ENCODE results near the gene PIK3C2G. TPM values are rescaled to one million over a fixed set of nuclear protein-coding genes. Genes with fewer than 3 reads are reported as not detected.
"Not testable (repeated sequence)": the region's sequence is repeated elsewhere in the genome, so short reads cannot be mapped to it uniquely, and the experiment has no call there.

Gene PIK3C2G
- total RNA-seq, 1 donor from 2014 or later = not detected

- intact Hi-C loops (cut with DNase I) = no loop called here
- ATAC-seq = no peak
- DNase-seq (ENCODE audit: low spot score) = no peak
These were observed 391.3 kb downstream of the PIK3C2G start for GRCh38 chr12:18652596-18652995.

- intact Hi-C loops (cut with DNase I) = no loop called here
- DNase-seq (ENCODE audit: low spot score) (no peak), ATAC-seq (no peak)
These were observed 392.1 kb downstream of the PIK3C2G start for GRCh38 chr12:18653465-18653864.

GRCh38 chr12:18655351-18655750, 394.0 kb downstream of the PIK3C2G start:
- ATAC-seq = no peak
- no peak for DNase-seq (ENCODE audit: low spot score)
- intact Hi-C loops (cut with DNase I) = no loop called here

DNA sequence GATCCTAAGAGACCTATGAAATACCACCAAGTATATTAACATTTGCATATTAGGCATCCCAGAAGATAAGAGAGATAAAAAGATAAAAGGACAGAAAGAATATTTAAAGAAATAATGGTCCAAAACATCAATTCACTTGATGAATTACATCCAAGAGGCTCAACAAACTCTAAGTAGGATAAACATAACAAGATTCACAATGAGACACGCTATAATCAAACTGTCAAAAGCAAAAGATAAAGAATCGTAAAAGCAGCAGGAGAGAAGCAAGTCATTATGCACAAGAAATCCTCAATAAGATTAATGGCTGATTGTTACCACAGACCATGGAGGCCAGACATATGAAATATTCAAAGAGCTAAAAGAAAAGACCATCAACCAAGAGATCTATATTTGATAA, 396.9 kb downstream of the PIK3C2G start:
- intact Hi-C loops (cut with DNase I) = no loop called here
- no peak for ATAC-seq
- DNase-seq (ENCODE audit: low spot score) = no peak

GRCh38 chr12:18658829-18659228, 397.5 kb downstream of the PIK3C2G start:
- intact Hi-C loops (cut with DNase I) = no loop called here
- ATAC-seq = no peak
- DNase-seq (ENCODE audit: low spot score) = no peak

DNA sequence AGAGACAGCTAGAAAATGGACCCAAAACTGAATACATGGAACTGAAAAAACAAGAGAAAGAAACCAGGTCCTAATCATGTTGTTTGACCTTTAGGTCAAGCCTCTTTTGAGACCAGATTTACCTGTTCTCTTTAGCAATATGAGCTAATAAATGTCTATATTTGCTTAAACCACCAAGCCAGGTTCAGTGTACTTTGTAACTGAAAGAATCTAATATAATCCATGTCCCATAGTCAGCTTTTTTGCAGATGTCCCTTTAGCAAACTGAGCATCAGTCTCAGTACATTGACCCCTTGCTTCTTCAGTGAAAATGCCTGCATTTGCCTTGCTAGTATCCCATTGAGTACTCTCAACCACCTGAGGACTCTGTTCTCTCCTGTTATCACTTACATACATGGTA, 414.8 kb downstream of the PIK3C2G start:
- intact Hi-C loops (cut with DNase I) = no loop called here
- no peak for DNase-seq (ENCODE audit: low spot score)
- no peak for ATAC-seq

DNA sequence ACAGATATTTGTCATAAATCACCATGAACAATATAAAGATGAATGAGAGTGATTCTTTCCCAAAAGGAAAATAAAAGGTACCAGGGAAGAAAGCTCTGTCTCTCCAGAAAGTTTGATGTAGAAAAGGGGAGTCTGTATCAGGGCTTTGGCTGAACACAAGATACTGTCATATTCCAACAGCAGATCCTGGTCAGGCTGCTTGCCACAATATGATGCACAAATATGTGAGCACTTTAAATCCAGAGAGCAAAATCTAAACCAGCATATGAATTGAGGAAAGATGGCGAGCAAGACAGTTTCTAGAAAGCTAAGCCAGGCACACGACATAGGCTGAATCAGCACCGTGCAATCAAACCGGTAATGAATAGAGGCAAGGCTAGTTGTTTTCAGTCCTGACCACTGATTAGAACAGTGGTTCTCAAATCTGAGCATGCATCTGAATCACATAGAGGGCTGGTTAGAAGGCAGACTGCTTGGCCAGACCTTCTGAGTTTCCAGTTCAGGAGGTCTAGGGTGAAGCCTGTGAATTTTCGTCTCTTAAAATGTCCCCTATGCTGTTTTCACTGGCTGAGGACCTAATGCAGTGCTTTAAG, 415.8 kb downstream of the PIK3C2G start:
- intact Hi-C loops (cut with DNase I) = no loop called here
- ATAC-seq (no peak), DNase-seq (ENCODE audit: low spot score) (no peak)

- DNase-seq (ENCODE audit: low spot score) (no peak), ATAC-seq (no peak)
- intact Hi-C loops (cut with DNase I) = no loop called here
These were observed 420.5 kb downstream of the PIK3C2G start for GRCh38 chr12:18681818-18682217.

GRCh38 chr12:18683327-18684013, 422.2 kb downstream of the PIK3C2G start:
- intact Hi-C loops (cut with DNase I) = no loop called here
- DNase-seq (ENCODE audit: low spot score) = no peak
- ATAC-seq = no peak

DNA sequence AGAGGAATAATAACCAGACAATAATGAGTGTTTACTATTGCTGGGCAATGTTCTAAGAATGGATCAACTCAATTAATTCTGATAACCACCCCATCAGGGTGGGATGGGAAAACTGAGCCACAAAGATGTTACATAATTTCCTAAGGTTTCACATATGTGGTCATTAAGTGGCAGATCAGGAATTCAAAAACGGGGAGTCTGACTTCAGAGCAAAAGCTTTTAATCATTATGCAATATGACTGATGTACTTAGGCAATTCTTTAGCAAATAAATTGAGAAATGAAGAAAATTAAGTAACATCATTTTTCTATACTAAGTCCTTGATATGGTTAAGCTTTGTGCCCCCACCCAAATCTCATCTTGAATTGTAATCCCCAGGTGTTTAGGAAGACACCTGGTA, 423.1 kb downstream of the PIK3C2G start:
- no peak for ATAC-seq
- intact Hi-C loops (cut with DNase I) = no loop called here
- DNase-seq (ENCODE audit: low spot score) = no peak

- intact Hi-C loops (cut with DNase I) = no loop called here
- ATAC-seq = no peak
- no peak for DNase-seq (ENCODE audit: low spot score)
These were observed 428.5 kb downstream of the PIK3C2G start for GRCh38 chr12:18689771-18690170.

- intact Hi-C loops (cut with DNase I) = no loop called here
- ATAC-seq = no peak
These were observed 429.3 kb downstream of the PIK3C2G start for GRCh38 chr12:18690653-18691052.

GRCh38 chr12:18693986-18694385, 432.7 kb downstream of the PIK3C2G start:
- DNase-seq (ENCODE audit: low spot score); intact Hi-C loops (cut with DNase I); ATAC-seq: not testable (repeated sequence)

More at GRCh38 chr12:18690653-18691052, 429.3 kb downstream of the PIK3C2G start:
- DNase-seq (ENCODE audit: low spot score) = no peak

DNA sequence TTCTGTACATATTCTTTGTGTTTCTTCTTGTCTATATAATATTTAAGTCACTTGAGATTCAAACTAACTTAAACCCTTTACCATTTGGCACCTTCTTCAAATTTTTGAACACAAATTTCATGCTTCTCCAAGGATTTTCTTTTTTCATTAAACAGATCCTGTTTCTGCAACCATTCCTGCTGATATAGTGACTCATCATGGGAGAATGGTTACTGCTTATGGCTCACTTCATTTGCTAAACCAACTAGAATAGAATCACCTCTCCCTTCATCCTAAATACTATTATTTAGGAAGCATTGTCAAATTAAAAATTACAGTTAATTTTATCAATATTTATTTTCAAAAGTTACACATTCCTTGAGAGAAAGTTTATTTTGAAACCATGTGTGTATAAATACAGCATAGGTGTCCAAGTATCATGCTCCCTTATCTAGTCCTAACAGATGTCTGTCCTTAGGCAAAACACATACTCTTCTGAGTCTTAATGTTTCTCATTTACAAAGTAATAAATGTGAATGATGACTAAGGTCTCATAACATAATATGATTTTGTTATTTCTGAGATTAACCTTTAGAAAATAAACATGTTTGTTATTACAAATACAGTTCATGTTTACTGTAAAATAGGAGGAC, 435.8 kb downstream of the PIK3C2G start:
- ATAC-seq (no peak), DNase-seq (ENCODE audit: low spot score) (no peak)
- intact Hi-C loops (cut with DNase I) = no loop called here

Other genes starting within 250 kb of the PIK3C2G start
- gene RERGL, start 171.3 kb upstream of the PIK3C2G start, total RNA-seq = 10.1 TPM